HG02970 (cell line): ENCODE data around the gene POMT1.

Experiments
- ATAC-seq: cut with Tn5 transposase; IDR thresholded peaks from one replicate; pipeline ENCODE4 v1.9.1; 2021; ENCODE audit warnings: mild to moderate bottlenecking, moderate library complexity, moderate number of reproducible peaks; ENCODE audit not compliant: unreplicated experiment, low FRiP score

The POMT1 gene

GRCh38 chr9:131475956-131476776 lies 26.6 kb upstream of the POMT1 start:
- no peak for ATAC-seq

GRCh38 chr9:131476777-131477345 lies 25.9 kb upstream of the POMT1 start:
- ATAC-seq, result no peak

- no peak for ATAC-seq
Observed at GRCh38 chr9:131477367-131477766, 25.4 kb upstream of the POMT1 start.

- no peak for ATAC-seq
Observed at GRCh38 chr9:131477816-131478419, 24.8 kb upstream of the POMT1 start.

- no peak for ATAC-seq
Observed at GRCh38 chr9:131478421-131478868, 24.3 kb upstream of the POMT1 start.

- no peak for ATAC-seq
Observed at GRCh38 chr9:131478911-131479310, 23.8 kb upstream of the POMT1 start.

GRCh38 chr9:131480258-131480657 lies 22.5 kb upstream of the POMT1 start:
- no peak for ATAC-seq

- no peak for ATAC-seq
Observed at GRCh38 chr9:131481441-131482342, 21.0 kb upstream of the POMT1 start.

GRCh38 chr9:131482343-131483006 lies 20.2 kb upstream of the POMT1 start:
- ATAC-seq, result no peak

GRCh38 chr9:131483319-131484050 lies 19.2 kb upstream of the POMT1 start:
- no peak for ATAC-seq

- no peak for ATAC-seq
Observed at GRCh38 chr9:131484051-131484445, 18.7 kb upstream of the POMT1 start.

GRCh38 chr9:131484560-131485185 lies 18.0 kb upstream of the POMT1 start:
- ATAC-seq, result no peak

GRCh38 chr9:131485206-131485605 lies 17.5 kb upstream of the POMT1 start:
- ATAC-seq, result no peak

- ATAC-seq, result no peak
Observed at GRCh38 chr9:131485728-131486422, 16.8 kb upstream of the POMT1 start.

- no peak for ATAC-seq
Observed at GRCh38 chr9:131487001-131487400, 15.7 kb upstream of the POMT1 start.

- no peak for ATAC-seq
Observed at GRCh38 chr9:131487621-131488031, 15.1 kb upstream of the POMT1 start.

- no peak for ATAC-seq
Observed at GRCh38 chr9:131490514-131490913, 12.2 kb upstream of the POMT1 start.

- ATAC-seq, result no peak
Observed at GRCh38 chr9:131491001-131491710, 11.6 kb upstream of the POMT1 start.
